Heart left ventricle (tissue), 13 donors: ENCODE results near the gene PRKAG2.

Experiments
- CTCF ChIP-seq, 12 donors: fragments of 200-600 bp; sonication (generic) in 4 of 12; IDR thresholded peaks; one replicate each; pipeline versions ENCODE4 v1.5.0 to v1.8.0; 2018 to 2022; ENCODE audit warnings: antibody characterized with exemption in 12 of 12, mild to moderate bottlenecking in 5 of 12
- POLR2A ChIP-seq, 2 donors: fragments of 450-650 bp; IDR thresholded peaks; one replicate each; pipeline ENCODE4 v1.6.1; 2017; ENCODE audit warnings: antibody characterized with exemption in 2 of 2, mild to moderate bottlenecking in 2 of 2, moderate library complexity in 2 of 2
- donor health status: ischemic (EF 13 %, LVEDD 7.1; RV severe dilation, severe dysfunction).
- donor health status: DM: no; HTN: yes; CAD: no.
- donor health status: DM: no; HTN: no; CAD: no.
- donor health status: ischemic (EF 25% LVEDD 6.9; RV normal size, moderate dysfunction).
- donor health status: ischemic (EF 25% LVEDD 5.7; RV mildly dilated, moderate dysfunction).
- donor health status: ischemic (EF 35%, LVEDD 5.7; RV mildly dilated, moderate dysfunction).
- donor health status: nonischemic (EF 11% LVEDD 7.7; RV severe dilation, severe dysfunction).
- donor health status: DM: yes; HTN: yes; CAD: no.
- donor health status: PGD.
- donor health status: ischemic (EF 29% LVEDD 5.4; RV normal size, mild dysfunction).
- donor health status: nonischemic (EF 23%, LVEDD 6.1; RV moderate dilation, normal function).

GRCh38 chr7:151787348-151787747 lies 89.6 kb downstream of the PRKAG2 start:
- TF ChIP-seq CTCF (IDR thresholded peaks at IDR 0.05) = no peak
- no peak for TF ChIP-seq POLR2A (IDR thresholded peaks at IDR 0.05)
